ENCODE measurements around the gene HOXC6. TPM values are rescaled to one million over a fixed set of nuclear protein-coding genes. Genes with fewer than 3 reads are reported as not detected.

Gene HOXC6
- 1.1 and 1.8 TPM in 2 replicates for total RNA-seq

GRCh38 chr12:54028314-54029201 lies at the start of gene HOXC6:
Gene HOXC6, plus strand, starts transcription at chr12:54028440. Its CDS starts 82 bp downstream, at chr12:54028522.
- no peak for DNase-seq (ENCODE audit: low read depth)
- H3K4me3 ChIP-seq (ENCODE audit: low read depth, low read length): peak within 1 kb of the TSS; percentile 22

GRCh38 chr12:53978477-53979356 lies 49.5 kb upstream of the HOXC6 start:
- no peak overlapping the region for H3K4me3 ChIP-seq (ENCODE audit: low read depth, low read length)
- no peaks in the 10 kb centered on the region for H3K36me3 ChIP-seq (ENCODE audit: control insufficient read depth, insufficient read depth, low read length)
- H3K27me3 ChIP-seq (ENCODE audit: control insufficient read depth, insufficient read depth, low read length): peaks cover 31% of the 10 kb centered on the region
- DNase-seq (ENCODE audit: low read depth): no peak
- no peak for TF ChIP-seq CTCF (IDR thresholded peaks at IDR 0.05; ENCODE audit: insufficient read depth, low read length, poor library complexity, severe bottlenecking)

More at GRCh38 chr12:54028314-54029201, at the start of gene HOXC6:
- Histone ChIP-seq H3K27me3 (ENCODE audit: control insufficient read depth, insufficient read depth, low read length) (peaks cover 25% of the 10 kb centered on the region), H3K36me3 (ENCODE audit: control insufficient read depth, insufficient read depth, low read length) (no peaks in the 10 kb centered on the region)
- TF ChIP-seq CTCF (IDR thresholded peaks at IDR 0.05; ENCODE audit: insufficient read depth, low read length, poor library complexity, severe bottlenecking): no peak

- Histone ChIP-seq H3K36me3 (ENCODE audit: control insufficient read depth, insufficient read depth, low read length) (no peaks in the 10 kb centered on the region), H3K27me3 (ENCODE audit: control insufficient read depth, insufficient read depth, low read length) (peaks cover 28% of the 10 kb centered on the region), H3K4me3 (ENCODE audit: low read depth, low read length) (no peak overlapping the region)
- no peak for TF ChIP-seq CTCF (IDR thresholded peaks at IDR 0.05; ENCODE audit: insufficient read depth, low read length, poor library complexity, severe bottlenecking)
- no peak for DNase-seq (ENCODE audit: low read depth)
These were observed 48.0 kb upstream of the HOXC6 start for GRCh38 chr12:53980104-53980801.

GRCh38 chr12:53980802-53981496 lies 47.3 kb upstream of the HOXC6 start:
- no peak for DNase-seq (ENCODE audit: low read depth)
- Histone ChIP-seq H3K27me3 (ENCODE audit: control insufficient read depth, insufficient read depth, low read length) (peaks cover 31% of the 10 kb centered on the region), H3K4me3 (ENCODE audit: low read depth, low read length) (no peak overlapping the region), H3K36me3 (ENCODE audit: control insufficient read depth, insufficient read depth, low read length) (no peaks in the 10 kb centered on the region)
- TF ChIP-seq CTCF (IDR thresholded peaks at IDR 0.05; ENCODE audit: insufficient read depth, low read length, poor library complexity, severe bottlenecking): no peak

All from kidney epithelial cell (primary cell).